Heart left ventricle (tissue), 13 donors: ENCODE data around the gene SLC7A7.

Source experiments
- CTCF ChIP-seq, 12 donors: fragments of 200-600 bp; sonication (generic) in 4 of 12; IDR thresholded peaks; one replicate each; pipeline versions ENCODE4 v1.5.0 to v1.8.0; 2018 to 2022; ENCODE audit warnings: antibody characterized with exemption in 12 of 12, mild to moderate bottlenecking in 5 of 12
- POLR2A ChIP-seq, 2 donors: fragments of 450-650 bp; IDR thresholded peaks; one replicate each; pipeline ENCODE4 v1.6.1; 2017; ENCODE audit warnings: antibody characterized with exemption in 2 of 2, mild to moderate bottlenecking in 2 of 2, moderate library complexity in 2 of 2
- donor health status: ischemic (EF 13 %, LVEDD 7.1; RV severe dilation, severe dysfunction).
- donor health status: DM: no; HTN: yes; CAD: no.
- donor health status: DM: no; HTN: no; CAD: no.
- donor health status: ischemic (EF 25% LVEDD 6.9; RV normal size, moderate dysfunction).
- donor health status: ischemic (EF 25% LVEDD 5.7; RV mildly dilated, moderate dysfunction).
- donor health status: ischemic (EF 35%, LVEDD 5.7; RV mildly dilated, moderate dysfunction).
- donor health status: nonischemic (EF 11% LVEDD 7.7; RV severe dilation, severe dysfunction).
- donor health status: DM: yes; HTN: yes; CAD: no.
- donor health status: PGD.
- donor health status: ischemic (EF 29% LVEDD 5.4; RV normal size, mild dysfunction).
- donor health status: nonischemic (EF 23%, LVEDD 6.1; RV moderate dilation, normal function).

DNA sequence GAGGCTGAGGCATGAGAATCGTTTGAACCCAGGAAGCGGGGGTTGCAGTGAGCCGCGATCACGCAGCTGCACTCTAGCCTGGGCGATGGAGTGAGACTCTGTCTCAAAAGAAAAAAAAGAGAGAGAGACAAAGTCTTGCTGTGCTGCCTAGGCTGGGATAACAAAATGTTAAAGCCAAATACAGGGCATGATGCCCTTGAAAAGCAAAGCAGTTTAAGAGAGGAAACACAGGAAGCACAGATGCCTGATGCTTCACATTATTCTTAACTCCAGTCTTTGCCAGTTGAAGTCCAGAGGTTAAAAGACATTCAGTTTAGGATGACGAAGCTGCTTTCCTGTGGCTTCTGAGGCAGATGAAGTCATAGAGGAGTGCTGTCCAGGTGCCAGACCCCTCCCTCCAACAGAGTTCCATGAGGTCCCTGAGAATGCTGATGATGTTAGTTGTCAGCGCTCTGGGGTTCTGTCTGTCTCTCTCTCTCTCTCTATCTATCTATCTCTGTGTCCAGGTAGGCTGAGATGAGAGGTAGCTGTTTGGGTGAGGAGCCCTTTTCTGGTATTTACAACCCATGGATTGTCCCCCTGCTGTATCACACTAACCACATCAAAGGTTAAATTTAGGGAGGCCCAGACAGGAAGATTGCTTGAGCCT, 9.6 kb upstream of the SLC7A7 start:
- no peak for TF ChIP-seq CTCF (IDR thresholded peaks at IDR 0.05)
- no peak for TF ChIP-seq POLR2A (IDR thresholded peaks at IDR 0.05)
